ENCODE results near the gene PAK5. TPM values are rescaled to one million over a fixed set of nuclear protein-coding genes. Genes with fewer than 3 reads are reported as not detected.

PAK5 gene
- total and polyA plus RNA-seq, 2 of the 13 experiments (the other 11 are each of a cell fraction or from before 2014, with no cell fraction given), result not detected

- Histone ChIP-seq H3K4me3 (replicated peaks in 1 of 3; ENCODE audit: insufficient read depth in 1 of 3, low read depth in 2 of 3, low read length in 3 of 3) (no peak overlapping the region), H3K4me1 (ENCODE audit: insufficient read depth, low read length) (no peaks in the 10 kb centered on the region), H3K4me2 (ENCODE audit: low read depth, low read length) (no peak overlapping the region), H2AFZ (ENCODE audit: low read length) (no peak overlapping the region), H3K27me3 (ENCODE audit: control insufficient read depth in 1 of 2, insufficient read depth in 2 of 2, low read length in 2 of 2) (0 out of 5 replicates have a peak, but pooled peaks cover 0 to 5% of the 10 kb centered on the region in 2 experiments), H3K9ac (ENCODE audit: insufficient read depth, low read depth, low read length) (no peak overlapping the region), H3K36me3 (replicated peaks in 1 of 2; ENCODE audit: control insufficient read depth in 1 of 2, insufficient read depth in 2 of 2, low read length in 2 of 2) (no peaks in the 10 kb centered on the region), H4K20me1 (ENCODE audit: insufficient read depth, low read length) (no peaks in the 10 kb centered on the region), H3K9me3 (ENCODE audit: low read length) (no peaks in the 10 kb centered on the region), H3K27ac (ENCODE audit: extremely low read length, insufficient read depth, low read length) (no peak overlapping the region), H3K79me2 (ENCODE audit: insufficient read depth, low read length) (no peaks in the 10 kb centered on the region)
- TF ChIP-seq, protein P1, sequence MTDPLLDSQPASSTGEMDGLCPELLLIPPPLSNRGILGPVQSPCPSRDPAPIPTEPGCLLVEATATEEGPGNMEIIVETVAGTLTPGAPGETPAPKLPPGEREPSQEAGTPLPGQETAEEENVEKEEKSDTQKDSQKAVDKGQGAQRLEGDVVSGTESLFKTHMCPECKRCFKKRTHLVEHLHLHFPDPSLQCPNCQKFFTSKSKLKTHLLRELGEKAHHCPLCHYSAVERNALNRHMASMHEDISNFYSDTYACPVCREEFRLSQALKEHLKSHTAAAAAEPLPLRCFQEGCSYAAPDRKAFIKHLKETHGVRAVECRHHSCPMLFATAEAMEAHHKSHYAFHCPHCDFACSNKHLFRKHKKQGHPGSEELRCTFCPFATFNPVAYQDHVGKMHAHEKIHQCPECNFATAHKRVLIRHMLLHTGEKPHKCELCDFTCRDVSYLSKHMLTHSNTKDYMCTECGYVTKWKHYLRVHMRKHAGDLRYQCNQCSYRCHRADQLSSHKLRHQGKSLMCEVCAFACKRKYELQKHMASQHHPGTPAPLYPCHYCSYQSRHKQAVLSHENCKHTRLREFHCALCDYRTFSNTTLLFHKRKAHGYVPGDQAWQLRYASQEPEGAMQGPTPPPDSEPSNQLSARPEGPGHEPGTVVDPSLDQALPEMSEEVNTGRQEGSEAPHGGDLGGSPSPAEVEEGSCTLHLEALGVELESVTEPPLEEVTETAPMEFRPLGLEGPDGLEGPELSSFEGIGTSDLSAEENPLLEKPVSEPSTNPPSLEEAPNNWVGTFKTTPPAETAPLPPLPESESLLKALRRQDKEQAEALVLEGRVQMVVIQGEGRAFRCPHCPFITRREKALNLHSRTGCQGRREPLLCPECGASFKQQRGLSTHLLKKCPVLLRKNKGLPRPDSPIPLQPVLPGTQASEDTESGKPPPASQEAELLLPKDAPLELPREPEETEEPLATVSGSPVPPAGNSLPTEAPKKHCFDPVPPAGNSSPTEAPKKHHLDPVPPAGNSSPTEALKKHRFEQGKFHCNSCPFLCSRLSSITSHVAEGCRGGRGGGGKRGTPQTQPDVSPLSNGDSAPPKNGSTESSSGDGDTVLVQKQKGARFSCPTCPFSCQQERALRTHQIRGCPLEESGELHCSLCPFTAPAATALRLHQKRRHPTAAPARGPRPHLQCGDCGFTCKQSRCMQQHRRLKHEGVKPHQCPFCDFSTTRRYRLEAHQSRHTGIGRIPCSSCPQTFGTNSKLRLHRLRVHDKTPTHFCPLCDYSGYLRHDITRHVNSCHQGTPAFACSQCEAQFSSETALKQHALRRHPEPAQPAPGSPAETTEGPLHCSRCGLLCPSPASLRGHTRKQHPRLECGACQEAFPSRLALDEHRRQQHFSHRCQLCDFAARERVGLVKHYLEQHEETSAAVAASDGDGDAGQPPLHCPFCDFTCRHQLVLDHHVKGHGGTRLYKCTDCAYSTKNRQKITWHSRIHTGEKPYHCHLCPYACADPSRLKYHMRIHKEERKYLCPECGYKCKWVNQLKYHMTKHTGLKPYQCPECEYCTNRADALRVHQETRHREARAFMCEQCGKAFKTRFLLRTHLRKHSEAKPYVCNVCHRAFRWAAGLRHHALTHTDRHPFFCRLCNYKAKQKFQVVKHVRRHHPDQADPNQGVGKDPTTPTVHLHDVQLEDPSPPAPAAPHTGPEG (CRISPR knock-in tag; IDR thresholded peaks at IDR 0.05), result no peak
- no peak for TF ChIP-seq DMTF1 (CRISPR knock-in tag; IDR thresholded peaks at IDR 0.05)
- no peak for TF ChIP-seq NAIF1 (CRISPR knock-in tag; IDR thresholded peaks at IDR 0.05; ENCODE audit: borderline replicate concordance)
- no peak for TF ChIP-seq NR2F2 (IDR thresholded peaks at IDR 0.05; ENCODE audit: borderline replicate concordance, low read depth)
- no peak for TF ChIP-seq FOXO4 (CRISPR knock-in tag; conservative IDR thresholded peaks at IDR 0.05)
- no peak for TF ChIP-seq TGIF2 (CRISPR knock-in tag; IDR thresholded peaks at IDR 0.05)
- no peak for TF ChIP-seq ZNF441 (CRISPR knock-in tag; IDR thresholded peaks at IDR 0.05; ENCODE audit: borderline replicate concordance)
- no peak for TF ChIP-seq CTCF (CRISPR knock-in tag; IDR thresholded peaks at IDR 0.05)
- no peak for TF ChIP-seq GMEB1 (CRISPR knock-in tag; IDR thresholded peaks at IDR 0.05; ENCODE audit: borderline replicate concordance)
- TF ChIP-seq CREB1 (IDR thresholded peaks at IDR 0.05), result no peak
- no peak for TF ChIP-seq CREB1 (CRISPR knock-in tag; IDR thresholded peaks at IDR 0.05)
- no peak for DNase-seq (ENCODE audit: low spot score)
- POLR2A ChIA-PET, result no interaction called here
- ATAC-seq, result no peak
- intact Hi-C loops (cut with micrococcal nuclease; ENCODE audit: unreplicated experiment), result no loop called here
- in situ Hi-C loops (cut with HindIII; ENCODE audit: extremely low pct_ligation_motif_present, low pct_unique_long_range_greater_than_20kb), result no loop called here
- BruUV-seq (replicated peaks), result no TSS peak
- 0% methylated on average over 2 of the region's 2 CpGs for WGBS (ENCODE audit: low lambda C conversion rate)
- CTCF ChIA-PET (ENCODE audit: low intra/inter-chr PET ratio, low total read pairs), result no interaction called here
- FAIRE-seq, result no peak
Measured at GRCh38 chr20:9495701-9496100, 343.2 kb downstream of the PAK5 start.
